ENCODE data around the gene COL5A3. TPM values are rescaled to one million over a fixed set of nuclear protein-coding genes. Genes with fewer than 3 reads are reported as not detected.
"Not testable (repeated sequence)": the region's sequence is repeated elsewhere in the genome, so short reads cannot be mapped to it uniquely, and the experiment has no call there.

COL5A3 gene
- total and polyA plus RNA-seq, 2 donors = 1.6 to 10.7 TPM

DNA sequence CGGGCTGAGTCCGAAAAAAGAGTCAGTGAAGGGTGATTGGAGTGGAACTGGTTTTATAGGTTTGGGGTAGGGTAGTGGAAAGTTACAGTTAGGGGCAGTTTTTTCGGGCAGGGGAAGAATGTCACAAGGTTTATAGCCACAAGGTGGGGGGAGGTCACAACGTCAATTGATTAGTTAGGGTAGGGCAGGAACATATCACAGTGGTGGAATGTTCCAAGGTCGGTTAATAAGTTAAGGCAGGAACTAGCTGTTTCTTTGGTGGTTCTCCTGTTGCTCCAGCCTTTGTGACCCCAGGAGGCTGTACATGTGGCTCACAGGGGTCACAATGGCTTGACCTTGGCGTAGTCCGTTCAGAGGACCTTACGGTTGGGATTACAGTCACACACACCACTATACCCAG, 23.3 kb upstream of the COL5A3 start:
- Histone ChIP-seq H3K27ac (ENCODE audit: low read depth in 1 of 2, low read length in 1 of 2) (no peak overlapping the region), H3K4me3 (ENCODE audit: low read length in 2 of 2) (no peak overlapping the region), H3K27me3 (ENCODE audit: control insufficient read depth in 2 of 2, insufficient read depth in 1 of 2, low read length in 1 of 2) (peaks cover 0 to 2% of the 10 kb centered on the region in 2 donors), H3K36me3 (ENCODE audit: control insufficient read depth in 2 of 2, insufficient read depth in 2 of 2, low read length in 1 of 2) (no peaks in the 10 kb centered on the region), H3K4me1 (ENCODE audit: control insufficient read depth in 2 of 2, insufficient read depth in 2 of 2, low read length in 2 of 2) (no peaks in the 10 kb centered on the region), H3K9me3 (ENCODE audit: control insufficient read depth in 2 of 2, insufficient read depth in 1 of 2, low read length in 1 of 2) (no peaks in the 10 kb centered on the region)
- 83% methylated on average over 8 of the region's 8 CpGs for WGBS
- DNase-seq (ENCODE audit: low read depth in 6 of 9, low spot score in 9 of 9) = no peak

DNA sequence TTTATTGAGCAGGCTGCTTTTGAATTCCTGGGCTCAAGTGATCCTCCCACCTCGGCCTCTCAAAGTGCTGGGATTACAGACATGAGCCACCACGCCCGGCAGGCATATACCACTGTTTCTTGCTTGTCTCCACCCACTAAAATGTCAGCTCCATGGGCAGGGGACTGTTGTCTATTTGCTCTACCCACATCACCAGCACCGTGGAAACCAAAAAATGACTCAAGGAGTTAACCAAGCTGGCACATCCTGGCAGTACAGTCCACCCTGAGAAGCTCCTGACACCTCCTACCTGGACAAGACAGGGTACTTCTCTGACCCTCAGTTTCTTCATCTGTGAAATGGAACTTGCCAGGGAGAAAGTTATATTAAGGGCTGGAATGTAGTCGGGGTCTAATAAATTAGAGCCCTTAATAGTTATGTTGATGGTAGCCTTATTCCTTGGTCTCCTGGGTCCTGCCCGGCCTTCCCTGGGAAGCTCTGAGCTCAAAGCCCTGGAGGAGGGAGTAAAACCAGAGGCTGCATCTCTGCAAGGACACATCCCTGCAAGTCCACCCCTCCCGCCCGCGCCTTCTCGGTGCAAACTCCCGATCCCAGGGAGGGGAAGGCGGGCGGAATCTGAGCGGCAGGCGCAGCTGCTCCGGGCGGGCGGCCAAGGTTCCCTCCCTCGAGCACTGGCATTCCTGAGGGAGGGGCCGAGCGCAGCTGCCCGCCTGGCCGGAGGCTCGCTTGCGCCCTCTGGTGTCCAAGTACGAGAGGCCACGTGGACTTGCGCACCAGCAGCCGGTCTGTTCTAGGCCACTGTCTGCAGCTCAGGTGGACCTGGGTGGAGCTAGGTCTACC, 17.1 kb upstream of the COL5A3 start:
- H3K4me3 ChIP-seq (ENCODE audit: low read length in 2 of 2) = no peak overlapping the region
- DNase-seq (ENCODE audit: low read depth in 6 of 9, low spot score in 9 of 9) = peak in 8 of 9 donors; percentile 34 to 69 (median 54)
- peaks cover 2 to 17% of the 10 kb centered on the region in 2 donors for H3K27me3 ChIP-seq (ENCODE audit: control insufficient read depth in 2 of 2, insufficient read depth in 1 of 2, low read length in 1 of 2)
- H3K9me3 ChIP-seq (ENCODE audit: control insufficient read depth in 2 of 2, insufficient read depth in 1 of 2, low read length in 1 of 2) = no peaks in the 10 kb centered on the region
- H3K27ac ChIP-seq (ENCODE audit: low read depth in 1 of 2, low read length in 1 of 2) = no peak overlapping the region
- no peaks in the 10 kb centered on the region for H3K4me1 ChIP-seq (ENCODE audit: control insufficient read depth in 2 of 2, insufficient read depth in 2 of 2, low read length in 2 of 2)
- no peaks in the 10 kb centered on the region for H3K36me3 ChIP-seq (ENCODE audit: control insufficient read depth in 2 of 2, insufficient read depth in 2 of 2, low read length in 1 of 2)
- 14% methylated on average over 29 of the region's 29 CpGs for WGBS

DNA sequence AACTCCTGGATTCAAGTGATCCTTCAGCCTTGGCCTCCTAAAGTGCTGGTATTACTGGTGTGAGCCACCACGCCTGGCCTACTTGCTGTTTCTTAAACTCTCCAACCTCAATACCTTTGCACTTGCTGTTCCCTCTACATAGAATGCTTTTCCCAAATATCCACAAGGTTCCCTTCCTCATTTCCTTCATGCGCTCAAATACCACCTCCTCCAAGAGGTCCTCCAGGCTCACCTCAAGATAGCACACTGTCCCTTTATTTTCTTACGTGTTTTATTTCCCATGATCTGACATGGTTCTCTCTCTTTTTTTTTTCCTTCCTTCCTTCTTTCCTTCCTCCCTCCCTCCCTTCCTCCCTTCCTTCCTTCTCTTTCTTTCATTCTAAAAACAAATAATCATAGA, 16.4 kb upstream of the COL5A3 start:
- H3K4me1 ChIP-seq (ENCODE audit: control insufficient read depth in 2 of 2, insufficient read depth in 2 of 2, low read length in 2 of 2) = no peaks in the 10 kb centered on the region
- WGBS = 92% methylated on average over 3 of the region's 3 CpGs

DNA sequence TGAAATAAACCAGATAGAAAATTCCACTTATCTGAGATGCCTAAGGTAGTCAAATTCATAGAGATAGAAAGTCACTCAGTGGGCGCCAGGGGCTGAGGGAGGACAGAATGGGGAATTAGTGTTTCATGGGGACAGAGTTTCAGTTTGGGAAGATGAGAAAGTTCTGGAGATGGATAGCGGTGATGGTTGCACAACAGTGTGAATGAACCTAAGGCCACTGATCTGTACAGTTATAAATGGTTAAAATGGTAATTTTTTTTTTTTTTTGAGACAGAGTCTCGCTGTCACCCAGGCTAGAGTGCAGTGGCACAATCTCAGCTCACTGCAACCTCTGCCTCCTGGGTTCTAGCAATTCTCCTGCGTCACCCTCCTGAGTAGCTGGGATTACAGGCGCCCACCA, 12.8 kb upstream of the COL5A3 start:
- not testable (repeated sequence) for H3K9me3 ChIP-seq (ENCODE audit: control insufficient read depth in 2 of 2, insufficient read depth in 1 of 2, low read length in 1 of 2); H3K36me3 ChIP-seq (ENCODE audit: control insufficient read depth in 2 of 2, insufficient read depth in 2 of 2, low read length in 1 of 2); DNase-seq (ENCODE audit: low read depth in 6 of 9, low spot score in 9 of 9); H3K27ac ChIP-seq (ENCODE audit: low read depth in 1 of 2, low read length in 1 of 2); H3K4me3 ChIP-seq (ENCODE audit: low read length in 2 of 2); H3K4me1 ChIP-seq (ENCODE audit: control insufficient read depth in 2 of 2, insufficient read depth in 2 of 2, low read length in 2 of 2)
- WGBS = 92% methylated on average over 5 of the region's 5 CpGs
- peaks cover 2 to 12% of the 10 kb centered on the region in 2 donors for H3K27me3 ChIP-seq (ENCODE audit: control insufficient read depth in 2 of 2, insufficient read depth in 1 of 2, low read length in 1 of 2)

More for the DNA sequence above, 16.4 kb upstream of the COL5A3 start:
- no peaks in the 10 kb centered on the region for H3K36me3 ChIP-seq (ENCODE audit: control insufficient read depth in 2 of 2, insufficient read depth in 2 of 2, low read length in 1 of 2)
- H3K9me3 ChIP-seq (ENCODE audit: control insufficient read depth in 2 of 2, insufficient read depth in 1 of 2, low read length in 1 of 2) = no peaks in the 10 kb centered on the region
- no peak for DNase-seq (ENCODE audit: low read depth in 6 of 9, low spot score in 9 of 9)
- H3K27me3 ChIP-seq (ENCODE audit: control insufficient read depth in 2 of 2, insufficient read depth in 1 of 2, low read length in 1 of 2) = peaks cover 2 to 17% of the 10 kb centered on the region in 2 donors
- no peak overlapping the region for H3K4me3 ChIP-seq (ENCODE audit: low read length in 2 of 2)
- no peak overlapping the region for H3K27ac ChIP-seq (ENCODE audit: low read depth in 1 of 2, low read length in 1 of 2)

DNA sequence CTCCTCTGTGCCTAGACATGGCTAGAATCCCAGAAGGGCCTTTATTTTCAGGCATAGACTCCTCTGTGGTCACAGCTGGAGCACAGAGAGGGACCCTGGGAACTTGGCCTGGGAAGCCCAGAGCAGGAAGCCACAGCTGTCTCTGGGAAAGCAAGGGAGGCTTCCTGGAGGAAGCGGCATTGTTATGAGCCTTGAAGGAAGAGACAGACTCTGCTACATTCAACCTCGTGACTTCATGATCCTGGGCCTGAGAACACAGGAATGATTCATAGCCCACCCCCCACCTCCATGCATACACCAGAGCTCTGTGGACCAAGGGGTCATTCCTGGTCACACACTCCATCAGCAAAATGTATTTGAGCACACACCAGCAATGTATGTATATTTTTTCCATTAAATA, 11.6 kb upstream of the COL5A3 start:
- 87% methylated on average over 2 of the region's 2 CpGs for WGBS

DNA sequence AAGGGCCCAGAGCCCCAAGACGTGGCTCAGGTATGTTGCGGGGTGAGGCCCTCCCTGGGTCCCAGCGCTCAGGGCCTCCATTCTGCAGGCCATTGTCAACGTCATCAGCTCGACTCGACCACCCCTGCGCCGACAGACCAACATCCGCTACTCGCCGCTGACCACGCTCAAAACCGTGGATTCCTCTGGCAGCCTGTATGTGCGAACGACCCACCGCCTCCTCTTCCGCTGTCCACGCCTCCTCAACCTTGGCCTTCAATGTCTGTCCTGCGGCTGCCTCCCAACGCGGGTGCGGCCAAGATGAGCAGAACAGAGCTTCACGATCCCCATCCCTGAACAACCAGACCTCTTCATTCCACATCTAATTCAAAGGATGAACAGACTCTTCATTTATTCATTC, 11.1 kb upstream of the COL5A3 start:
- Histone ChIP-seq H3K4me1 (ENCODE audit: control insufficient read depth in 2 of 2, insufficient read depth in 2 of 2, low read length in 2 of 2) (no peaks in the 10 kb centered on the region), H3K27ac (ENCODE audit: low read depth in 1 of 2, low read length in 1 of 2) (no peak overlapping the region), H3K4me3 (ENCODE audit: low read length in 2 of 2) (no peak overlapping the region), H3K36me3 (ENCODE audit: control insufficient read depth in 2 of 2, insufficient read depth in 2 of 2, low read length in 1 of 2) (no peaks in the 10 kb centered on the region), H3K27me3 (ENCODE audit: control insufficient read depth in 2 of 2, insufficient read depth in 1 of 2, low read length in 1 of 2) (no peaks in the 10 kb centered on the region), H3K9me3 (ENCODE audit: control insufficient read depth in 2 of 2, insufficient read depth in 1 of 2, low read length in 1 of 2) (no peaks in the 10 kb centered on the region)
- 91% methylated on average over 23 of the region's 23 CpGs for WGBS
- no peak for DNase-seq (ENCODE audit: low read depth in 6 of 9, low spot score in 9 of 9)

More for the DNA sequence above, 11.6 kb upstream of the COL5A3 start:
- Histone ChIP-seq H3K9me3 (ENCODE audit: control insufficient read depth in 2 of 2, insufficient read depth in 1 of 2, low read length in 1 of 2) (no peaks in the 10 kb centered on the region), H3K4me1 (ENCODE audit: control insufficient read depth in 2 of 2, insufficient read depth in 2 of 2, low read length in 2 of 2) (no peaks in the 10 kb centered on the region), H3K36me3 (ENCODE audit: control insufficient read depth in 2 of 2, insufficient read depth in 2 of 2, low read length in 1 of 2) (no peaks in the 10 kb centered on the region), H3K27me3 (ENCODE audit: control insufficient read depth in 2 of 2, insufficient read depth in 1 of 2, low read length in 1 of 2) (peaks cover 0 to 2% of the 10 kb centered on the region in 2 donors), H3K4me3 (ENCODE audit: low read length in 2 of 2) (no peak overlapping the region), H3K27ac (ENCODE audit: low read depth in 1 of 2, low read length in 1 of 2) (no peak overlapping the region)
- no peak for DNase-seq (ENCODE audit: low read depth in 6 of 9, low spot score in 9 of 9)

DNA sequence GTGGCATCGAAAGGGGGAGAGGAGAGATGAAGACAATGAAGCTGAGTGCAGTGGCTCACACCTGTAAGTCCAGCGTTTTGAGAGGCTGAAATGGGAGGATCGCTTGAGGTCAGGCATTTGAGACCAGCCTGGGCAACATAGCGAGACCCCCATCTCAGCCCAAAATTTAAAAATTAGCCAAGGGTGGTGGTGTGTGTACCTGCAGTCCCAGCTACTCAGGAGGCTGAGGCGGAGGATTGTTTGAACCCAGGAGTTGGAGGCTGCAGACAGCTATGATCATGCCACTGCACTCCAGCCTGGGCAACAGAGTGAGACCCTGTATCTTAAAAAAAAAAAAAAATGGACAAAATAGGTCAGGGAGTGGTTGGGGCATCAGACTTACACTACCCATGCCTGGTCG, 10.5 kb upstream of the COL5A3 start:
- Histone ChIP-seq H3K4me3 (ENCODE audit: low read length in 2 of 2) (no peak overlapping the region), H3K27me3 (ENCODE audit: control insufficient read depth in 2 of 2, insufficient read depth in 1 of 2, low read length in 1 of 2) (no peaks in the 10 kb centered on the region), H3K27ac (ENCODE audit: low read depth in 1 of 2, low read length in 1 of 2) (no peak overlapping the region), H3K4me1 (ENCODE audit: control insufficient read depth in 2 of 2, insufficient read depth in 2 of 2, low read length in 2 of 2) (no peaks in the 10 kb centered on the region), H3K36me3 (ENCODE audit: control insufficient read depth in 2 of 2, insufficient read depth in 2 of 2, low read length in 1 of 2) (no peaks in the 10 kb centered on the region), H3K9me3 (ENCODE audit: control insufficient read depth in 2 of 2, insufficient read depth in 1 of 2, low read length in 1 of 2) (no peaks in the 10 kb centered on the region)
- WGBS = 92% methylated on average over 6 of the region's 6 CpGs
- DNase-seq (ENCODE audit: low read depth in 6 of 9, low spot score in 9 of 9) = no peak

DNA sequence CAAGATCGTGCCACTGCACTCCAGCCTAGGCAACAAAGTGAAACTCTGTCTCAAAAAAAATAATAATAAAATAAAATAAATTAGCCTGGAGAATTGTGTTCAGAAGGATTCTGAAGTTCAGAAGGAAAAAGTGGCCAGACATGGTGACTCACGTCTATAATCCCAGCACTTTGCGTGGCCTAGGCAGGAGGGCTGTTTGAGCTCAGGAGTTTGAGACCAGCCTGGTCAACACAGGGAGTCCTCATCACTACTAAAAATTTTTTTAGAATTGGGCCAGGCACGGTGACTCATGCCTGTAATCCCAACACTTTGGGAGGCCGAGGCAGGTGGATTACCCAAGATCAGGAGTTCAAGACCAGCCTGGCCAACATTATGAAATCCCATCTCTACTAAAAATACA, 8.9 kb upstream of the COL5A3 start:
- WGBS = 90% methylated on average over 5 of the region's 5 CpGs
- Histone ChIP-seq H3K4me3 (ENCODE audit: low read length in 2 of 2) (no peak overlapping the region), H3K27me3 (ENCODE audit: control insufficient read depth in 2 of 2, insufficient read depth in 1 of 2, low read length in 1 of 2) (no peaks in the 10 kb centered on the region)

DNA sequence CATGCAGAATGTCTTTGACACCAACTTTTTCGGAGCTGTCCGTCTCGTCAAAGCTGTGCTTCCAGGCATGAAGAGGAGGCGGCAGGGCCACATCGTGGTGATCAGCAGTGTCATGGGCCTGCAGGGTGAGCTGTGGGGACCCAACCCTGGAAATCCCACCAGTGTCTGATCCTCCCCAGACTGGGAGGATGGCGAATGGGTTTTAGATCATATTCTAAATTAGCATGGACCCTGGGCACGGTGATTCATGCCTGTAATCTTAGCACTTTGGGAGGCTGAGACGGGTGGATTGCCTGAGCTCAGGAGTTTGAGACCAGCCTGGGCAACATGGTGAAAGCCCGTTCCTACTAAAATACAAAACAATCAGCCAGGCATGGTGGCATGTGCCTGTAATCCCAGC, 8.5 kb upstream of the COL5A3 start:
- WGBS = 90% methylated on average over 9 of the region's 9 CpGs
- H3K4me3 ChIP-seq (ENCODE audit: low read length in 2 of 2) = no peak overlapping the region
- no peak for DNase-seq (ENCODE audit: low read depth in 6 of 9, low spot score in 9 of 9)
- no peaks in the 10 kb centered on the region for H3K36me3 ChIP-seq (ENCODE audit: control insufficient read depth in 2 of 2, insufficient read depth in 2 of 2, low read length in 1 of 2)
- H3K4me1 ChIP-seq (ENCODE audit: control insufficient read depth in 2 of 2, insufficient read depth in 2 of 2, low read length in 2 of 2) = no peaks in the 10 kb centered on the region
- peaks cover 0 to 3% of the 10 kb centered on the region in 2 donors for H3K27me3 ChIP-seq (ENCODE audit: control insufficient read depth in 2 of 2, insufficient read depth in 1 of 2, low read length in 1 of 2)
- H3K27ac ChIP-seq (ENCODE audit: low read depth in 1 of 2, low read length in 1 of 2) = no peak overlapping the region
- H3K9me3 ChIP-seq (ENCODE audit: control insufficient read depth in 2 of 2, insufficient read depth in 1 of 2, low read length in 1 of 2) = no peaks in the 10 kb centered on the region

More for the DNA sequence above, 8.9 kb upstream of the COL5A3 start:
- Histone ChIP-seq H3K4me1 (ENCODE audit: control insufficient read depth in 2 of 2, insufficient read depth in 2 of 2, low read length in 2 of 2) (no peaks in the 10 kb centered on the region), H3K9me3 (ENCODE audit: control insufficient read depth in 2 of 2, insufficient read depth in 1 of 2, low read length in 1 of 2) (no peaks in the 10 kb centered on the region), H3K27ac (ENCODE audit: low read depth in 1 of 2, low read length in 1 of 2) (no peak overlapping the region), H3K36me3 (ENCODE audit: control insufficient read depth in 2 of 2, insufficient read depth in 2 of 2, low read length in 1 of 2) (no peaks in the 10 kb centered on the region)
- DNase-seq (ENCODE audit: low read depth in 6 of 9, low spot score in 9 of 9) = no peak
